Measurements from ENCODE around the gene THRB.

The THRB gene

DNA sequence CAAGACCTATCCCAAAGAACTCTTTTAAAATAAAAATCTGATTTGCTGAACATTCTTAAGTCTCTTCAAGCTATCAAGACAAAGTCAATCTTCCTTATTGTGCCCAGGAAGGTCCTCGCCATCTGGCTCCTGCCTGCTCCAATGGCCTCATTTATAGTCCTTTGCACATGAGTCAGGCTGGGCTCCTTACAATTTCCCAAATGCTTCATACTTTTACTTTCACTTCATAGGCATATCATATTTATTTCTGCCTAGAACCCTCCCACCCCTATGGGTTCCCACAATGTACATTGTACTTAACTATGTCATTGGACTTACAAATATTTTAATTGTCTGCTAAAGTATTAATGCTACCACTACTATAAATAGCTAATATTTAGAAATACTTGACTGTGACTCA is 9.1 kb downstream of the THRB start:
- peak; percentile 33 for DNase-seq

DNA sequence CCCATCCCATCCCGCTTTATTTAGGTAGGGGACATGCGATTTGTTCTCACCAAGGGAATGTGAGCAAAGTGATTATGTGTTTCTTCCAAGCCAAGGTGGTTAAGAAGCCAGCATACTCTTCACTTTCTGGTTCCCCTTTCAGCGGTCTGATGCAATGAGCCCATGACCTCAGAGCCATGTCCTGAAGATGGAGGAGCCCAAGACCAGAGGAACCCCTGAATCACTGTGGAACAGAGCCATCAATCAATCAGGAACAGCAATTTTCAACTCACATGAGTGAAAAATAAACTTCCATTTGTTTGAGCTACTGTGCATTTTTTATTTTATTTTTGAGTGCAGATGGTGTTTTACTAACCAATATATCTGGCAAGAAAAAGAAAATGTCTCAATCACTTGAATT is 10.8 kb downstream of the THRB start:
- peak; percentile 83 for DNase-seq

DNA sequence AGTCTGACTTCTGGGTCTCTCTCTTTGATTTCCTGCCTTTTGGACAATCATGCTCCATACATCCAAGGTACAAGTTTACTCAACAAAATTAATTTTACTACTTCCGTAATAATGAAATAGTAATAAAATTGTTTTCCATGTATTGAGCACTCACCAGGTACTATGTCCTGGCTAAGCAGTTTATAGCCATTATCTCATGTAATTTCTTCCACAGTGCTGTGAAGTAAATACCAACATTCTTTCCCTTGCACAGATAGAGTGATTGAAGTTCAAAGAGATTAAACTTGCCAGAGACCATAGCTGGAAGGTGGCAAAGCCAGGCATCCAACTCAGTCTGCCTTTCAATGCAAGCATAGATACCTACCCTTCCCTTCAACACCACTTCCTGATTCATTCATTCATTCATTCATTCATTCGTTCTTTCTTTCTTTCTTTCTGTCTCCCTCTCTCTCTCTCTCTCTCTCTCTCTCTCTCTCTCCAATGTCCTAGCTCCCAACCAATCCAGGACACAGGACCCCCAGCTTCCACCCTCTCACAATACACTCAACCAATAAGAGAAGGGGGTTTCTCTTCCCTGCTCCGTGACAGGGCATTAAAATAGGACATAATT is 12.4 kb downstream of the THRB start:
- no peak for DNase-seq

DNA sequence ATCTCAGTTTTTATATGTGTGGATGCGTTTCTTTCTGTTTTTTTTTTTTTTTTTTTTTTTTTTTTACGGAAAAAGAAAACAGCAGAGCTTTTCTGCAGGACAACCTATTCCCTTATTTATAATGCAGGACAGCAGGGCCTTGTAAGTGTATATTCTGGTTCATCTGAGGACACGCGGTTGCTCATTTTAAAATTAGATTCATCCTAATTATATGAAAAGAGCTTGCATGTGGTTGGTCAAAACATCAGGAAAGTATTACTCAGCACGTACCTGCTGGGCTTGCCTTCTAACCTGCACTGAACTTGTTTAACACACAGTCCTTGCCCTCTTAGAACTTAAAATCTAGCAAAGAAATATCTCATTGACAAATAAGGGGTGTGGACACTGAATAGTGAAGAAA is 13.5 kb downstream of the THRB start:
- no peak for DNase-seq

DNA sequence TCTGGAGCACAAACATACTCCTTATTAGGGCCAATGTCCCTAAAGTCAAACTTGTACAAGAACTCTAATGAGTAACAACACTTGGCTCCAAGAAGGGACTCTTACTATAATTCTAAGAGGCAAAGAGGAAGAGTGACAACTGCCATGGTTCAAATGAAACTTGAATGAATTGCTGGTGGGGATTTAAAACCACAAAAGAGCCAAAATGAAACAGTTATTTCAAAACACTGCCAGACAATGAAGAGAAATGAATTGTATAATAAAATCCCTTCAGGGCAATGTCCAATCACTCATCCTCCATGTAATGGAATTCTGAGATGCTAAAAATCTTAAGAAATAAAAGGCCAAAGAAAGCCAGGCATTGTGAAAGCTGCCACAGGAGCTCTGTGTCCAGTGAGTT is 14.2 kb downstream of the THRB start:
- peak; percentile 36 for DNase-seq

GRCh38 chr3:24479816-24480215 is 14.8 kb downstream of the THRB start:
- DNase-seq: no peak

GRCh38 chr3:24476871-24477656 is 17.6 kb downstream of the THRB start:
- no peak for DNase-seq

DNA sequence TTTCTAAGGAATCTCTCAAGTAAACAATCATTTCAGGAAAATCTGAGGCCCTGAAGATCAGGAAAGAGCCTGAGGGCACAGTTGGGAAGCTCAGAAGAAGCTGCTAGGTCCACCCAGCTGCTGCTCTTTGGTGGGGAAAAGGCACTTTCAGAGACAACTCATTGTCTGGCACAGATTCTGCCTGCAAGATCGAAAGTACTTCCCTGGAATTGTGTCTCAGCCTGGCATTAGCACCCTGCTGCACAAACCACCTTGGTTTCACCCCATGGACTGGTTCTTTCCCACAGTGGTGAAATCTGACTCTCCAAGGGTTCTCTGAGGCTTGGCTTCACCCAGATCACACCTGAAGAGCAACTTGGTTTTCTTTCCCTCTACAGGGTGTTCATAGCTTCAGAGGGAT is 18.7 kb downstream of the THRB start:
- no peak for DNase-seq

DNA sequence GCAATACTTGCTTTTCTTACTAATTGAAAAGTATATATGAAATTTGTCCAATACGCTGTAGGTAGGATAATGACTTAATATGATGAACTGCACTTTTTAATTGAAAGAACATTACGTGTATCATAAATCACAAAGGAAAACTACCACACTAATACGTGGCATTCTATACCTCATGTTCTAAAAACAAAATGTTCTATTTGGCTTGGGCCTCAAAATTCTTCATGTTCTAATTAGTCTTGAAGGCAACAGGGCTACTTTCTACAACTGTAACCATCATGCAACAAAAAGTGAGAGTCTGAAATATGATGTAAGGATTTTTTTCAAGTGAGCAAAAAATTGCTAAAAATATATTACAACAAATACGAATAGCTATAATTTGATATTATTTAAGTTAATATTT is 19.8 kb downstream of the THRB start:
- no peak for DNase-seq

- DNase-seq: no peak
Measured at GRCh38 chr3:24472358-24472757, 22.3 kb downstream of the THRB start.

- DNase-seq: no peak
Measured at GRCh38 chr3:24471486-24471885, 23.2 kb downstream of the THRB start.

GRCh38 chr3:24470277-24470676 is 24.4 kb downstream of the THRB start:
- no peak for DNase-seq

DNA sequence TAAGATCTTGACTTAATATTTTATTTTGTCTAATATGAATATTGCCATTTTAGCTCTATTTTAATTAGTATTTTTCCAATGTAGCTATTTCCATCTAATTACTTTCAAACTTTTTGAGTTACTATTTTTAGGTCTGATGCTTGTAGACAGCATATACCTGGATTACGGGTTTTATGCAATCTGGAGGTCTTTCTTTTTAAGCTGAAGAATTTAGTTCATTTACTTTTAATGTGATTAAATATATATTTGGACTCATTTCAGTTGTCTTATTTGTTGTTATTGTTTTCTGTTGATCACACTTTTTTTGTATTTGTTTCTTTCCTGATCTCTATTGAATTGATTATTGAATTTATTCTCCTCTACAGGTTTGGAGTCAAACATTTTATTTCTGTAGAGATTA is 30.3 kb downstream of the THRB start:
- DNase-seq: no peak

DNA sequence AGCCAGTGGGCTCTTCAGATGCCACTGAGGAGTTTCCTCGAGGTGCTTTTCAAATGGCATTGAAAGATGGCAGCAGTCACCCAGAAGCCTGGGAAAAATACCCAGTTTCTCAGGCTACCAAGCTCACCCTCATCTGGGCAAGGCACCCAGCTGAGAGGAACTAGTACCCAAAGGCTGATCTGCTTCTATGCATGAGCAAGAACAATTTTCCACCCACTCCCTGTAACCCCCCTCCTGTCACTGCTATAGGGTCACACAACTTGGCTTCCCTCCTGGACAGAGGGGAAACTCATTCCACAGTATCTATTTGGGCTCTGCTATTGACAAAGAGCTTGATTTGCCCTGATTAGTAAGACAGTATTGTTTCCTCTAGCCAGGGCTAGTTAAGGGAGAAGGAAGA is 31.9 kb downstream of the THRB start:
- no peak for DNase-seq

DNA sequence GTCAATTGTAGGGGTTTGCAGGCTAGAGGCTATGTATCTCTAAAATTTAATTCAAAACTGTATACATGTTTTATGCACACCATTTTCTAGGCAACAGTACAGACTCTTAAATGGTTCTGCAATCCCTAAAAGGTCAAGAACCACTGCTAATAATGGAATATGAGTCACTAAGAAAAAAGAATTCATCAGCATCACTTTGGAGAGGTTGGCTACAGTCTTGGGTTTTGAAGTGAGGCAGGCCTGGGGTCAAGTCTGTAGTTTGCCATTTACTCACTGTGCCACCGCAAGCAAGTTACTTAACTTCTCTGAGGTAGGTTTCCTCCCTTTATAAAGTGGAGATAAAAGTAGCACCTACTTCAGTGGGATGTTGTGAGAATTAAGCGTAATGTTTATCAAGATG is 33.7 kb downstream of the THRB start:
- DNase-seq: no peak

DNA sequence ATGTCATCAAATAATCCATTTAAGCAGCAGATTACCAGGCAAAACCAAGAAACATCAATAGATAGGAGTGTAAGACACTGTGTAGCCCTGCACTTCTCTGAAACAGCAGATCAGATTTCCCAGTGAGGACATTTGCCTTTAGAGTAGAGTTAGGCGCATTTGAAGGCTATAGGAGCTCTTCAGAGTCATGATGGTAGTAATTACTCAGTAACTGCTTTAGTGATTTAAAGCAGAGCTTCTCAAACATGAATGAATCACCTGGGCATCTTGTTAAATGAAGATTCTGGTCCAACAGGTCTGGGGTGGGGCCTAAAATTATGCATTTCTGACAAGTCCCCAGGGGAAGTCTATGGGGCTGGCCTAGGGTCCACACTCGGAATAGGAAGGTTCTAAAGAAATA is 36.9 kb downstream of the THRB start:
- DNase-seq: no peak

DNA sequence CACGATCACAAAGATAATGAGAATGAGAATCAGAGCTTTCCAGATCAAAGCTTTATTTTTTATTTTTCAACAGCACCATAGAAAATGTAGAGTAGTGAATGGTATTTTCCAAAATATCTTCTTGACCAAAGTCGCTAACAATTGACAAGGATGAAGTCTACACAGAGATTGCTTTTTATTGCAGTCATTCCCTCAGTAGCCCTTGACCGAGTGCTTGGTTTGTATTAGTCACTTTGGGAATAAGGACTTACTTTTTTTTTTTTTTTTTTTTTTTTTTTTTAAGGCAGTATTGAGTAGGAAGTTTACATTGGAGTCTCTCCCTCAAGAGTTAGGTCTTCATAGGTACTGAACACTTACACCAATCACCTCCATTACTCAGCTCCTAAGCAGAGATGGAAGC is 39.8 kb downstream of the THRB start:
- no peak for DNase-seq

DNA sequence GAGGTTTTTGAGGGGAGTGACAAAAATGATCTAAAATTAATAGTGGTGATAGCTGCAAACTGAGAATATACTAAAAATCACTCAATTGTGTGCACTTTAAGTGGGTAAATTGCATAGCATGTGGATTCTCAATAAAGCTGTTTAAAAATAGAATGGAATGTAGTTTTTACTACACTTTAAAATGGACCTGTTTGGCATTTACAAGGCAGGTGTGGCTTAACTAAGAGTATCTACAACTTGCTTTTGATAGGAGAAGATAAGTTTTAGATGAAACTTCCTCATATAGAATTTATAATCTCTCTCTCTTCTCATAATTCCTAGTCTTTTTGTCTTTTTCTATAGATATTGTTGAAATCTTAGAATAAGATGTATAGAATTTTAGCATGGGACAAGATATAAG is 40.3 kb downstream of the THRB start:
- no peak for DNase-seq

- no peak for DNase-seq
Measured at GRCh38 chr3:24451461-24452099, 43.1 kb downstream of the THRB start.

DNA sequence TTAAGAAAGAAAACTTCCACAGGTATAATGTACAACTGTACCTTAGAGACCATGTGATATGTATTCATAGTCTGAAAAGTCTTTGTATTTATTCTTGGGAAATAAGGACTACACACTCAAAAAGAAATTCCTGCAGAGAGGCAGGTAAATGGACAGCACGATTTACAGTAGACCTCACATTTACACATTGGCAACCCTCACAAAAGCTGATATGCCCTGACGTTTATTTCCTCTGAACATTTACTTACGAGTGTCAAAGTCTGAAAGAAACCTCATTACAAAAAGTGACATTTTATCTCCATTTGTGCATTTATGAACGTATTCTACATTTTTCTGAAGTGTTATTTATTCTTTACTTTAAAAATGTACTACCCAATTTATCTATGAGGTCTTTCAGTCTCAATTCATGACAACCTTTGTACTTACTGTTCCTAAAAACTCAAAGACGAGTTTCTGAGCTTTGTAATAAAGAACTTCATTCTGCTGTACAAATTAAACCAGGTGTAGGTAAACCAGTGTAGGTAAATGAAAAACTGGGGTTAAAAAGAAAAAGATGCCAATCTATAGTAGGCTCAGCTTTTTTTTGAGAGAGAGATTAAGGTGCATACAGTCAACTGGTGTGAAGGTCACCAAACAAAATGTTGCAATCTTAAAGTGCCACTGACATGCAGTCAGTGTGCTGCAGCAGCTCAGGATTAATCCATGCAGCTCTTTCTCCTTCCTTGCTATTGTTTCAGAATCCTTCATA is 44.3 kb downstream of the THRB start:
- no peak for DNase-seq

- DNase-seq: no peak
Measured at GRCh38 chr3:24447836-24448235, 46.8 kb downstream of the THRB start.

GRCh38 chr3:24446032-24446431 is 48.6 kb downstream of the THRB start:
- DNase-seq: no peak

- no peak for DNase-seq
Measured at GRCh38 chr3:24443476-24443875, 51.2 kb downstream of the THRB start.

Measured in inflammatory macrophage treated with lipopolysaccharide for 4 hours (primary cell).